ENCODE results near the gene PLEKHG7.

DNA sequence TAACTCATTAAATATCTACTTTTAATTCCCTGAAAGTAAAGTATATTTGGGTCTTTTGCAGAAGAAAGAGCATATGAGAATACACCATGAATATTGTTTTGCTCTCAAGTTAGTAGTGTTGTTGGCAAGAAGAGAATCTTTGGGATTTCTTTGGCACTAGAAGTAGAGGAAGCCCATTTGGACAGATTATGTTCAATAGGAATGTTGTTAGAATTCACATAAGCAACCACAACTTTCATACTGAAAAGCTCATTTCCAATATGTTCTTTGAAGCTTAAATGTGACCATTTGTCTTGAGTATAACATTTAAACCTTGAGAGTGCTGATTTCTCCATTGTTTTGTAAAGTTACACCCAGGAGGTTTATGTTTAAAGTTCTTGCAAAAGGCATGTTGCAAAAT lies 37.6 kb downstream of the PLEKHG7 start:
- TF ChIP-seq CTCF (IDR thresholded peaks at IDR 0.05) = no peak
- no peak for TF ChIP-seq POLR2A (IDR thresholded peaks at IDR 0.05)
- TF ChIP-seq POLR2AphosphoS5 (IDR thresholded peaks at IDR 0.05) = no peak
- TF ChIP-seq EP300 (IDR thresholded peaks at IDR 0.05; ENCODE audit: low read depth) = no peak

Measured in transverse colon (tissue), 4 donors.